Adrenal gland (tissue), 12 donors: ENCODE data around the gene CACNA1D. TPM values are rescaled to one million over a fixed set of nuclear protein-coding genes. Genes with fewer than 3 reads are reported as not detected.

Experiments used
- DNase-seq, 7 donors: peaks; one replicate each; pipeline ENCODE4 v3.0.0-alpha.2; 2019 to 2020
- H3K27ac ChIP-seq, 5 donors: fragments of 200-600 bp; sonication (generic) in 4 of 5; 1 replicate in 3 of 5; 2 replicates in 2 of 5; pipeline versions ENCODE4 v1.5.1 to v1.8.0; 2016 to 2020; ENCODE audit warnings: mild to moderate bottlenecking in 1 of 5
- H3K27me3 ChIP-seq: fragments of 200-600 bp; 2 replicates; pipeline ENCODE4 v1.8.0; 2021
- H3K36me3 ChIP-seq, 2 donors: fragments of 200-600 bp; replicated peaks in 1 of 2; 1 replicate in 1 of 2; 2 replicates in 1 of 2; pipeline versions ENCODE4 v1.5.1 to v1.8.0; 2018 to 2022
- H3K4me1 ChIP-seq, 2 donors: fragments of 200-600 bp; replicated peaks in 1 of 2; 1 replicate in 1 of 2; 2 replicates in 1 of 2; pipeline versions ENCODE4 v1.5.1 to v1.8.0; 2018 to 2021
- H3K4me3 ChIP-seq, 4 donors: fragments of 200-600 bp; sonication (generic) in 3 of 4; one replicate each; pipeline ENCODE4 v1.5.1; 2016 to 2018
- H3K9me3 ChIP-seq, 3 donors: fragments of 200-600 bp; sonication (generic) in 1 of 3; replicated peaks in 1 of 3; 1 replicate in 2 of 3; 2 replicates in 1 of 3; pipeline versions ENCODE4 v1.5.1 to v1.8.0; 2016 to 2021
- CTCF ChIP-seq, 6 experiments: fragments of 450-650 bp in 4 of 6; fragments of 200-600 bp in 2 of 6; sonication (generic) in 1 of 6; IDR thresholded peaks; 1 replicate in 5 of 6; 2 replicates in 1 of 6; pipeline versions ENCODE4 v1.5.1 to v1.8.0; 2016 to 2021; ENCODE audit warnings: antibody characterized with exemption in 6 of 6, mild to moderate bottlenecking in 2 of 6, moderate library complexity in 1 of 6
- POLR2A ChIP-seq, 2 donors: fragments of 450-650 bp; IDR thresholded peaks; one replicate each; pipeline ENCODE4 v1.6.1; 2017; ENCODE audit warnings: antibody characterized with exemption in 2 of 2, mild to moderate bottlenecking in 2 of 2, moderate library complexity in 1 of 2
- WGBS, 4 donors: extraction: QIAGEN DNeasy Blood & Tissue Kit in 2 of 4; methylation state at CpG; one replicate each; pipeline versions ENCODE4 v1.1.5 to v1.1.7; 2013 to 2017; 5-methylcytosine and 5-hydroxymethylcytosine counted together
- intact Hi-C, 2 donors: fragments of 100-400 bp; cut with DNase I; formaldehyde crosslinking; loops; one replicate each; pipeline versions ENCODE4 v1.14.1 to v1.15.0; 2022 to 2023
- polyA plus RNA-seq, 3 donors: library from polyadenylated mRNA; stranded (reverse); fragments of 200-250 nt in 2 of 3; fragments of 350-450 nt in 1 of 3; fragmentation: Illumina TruSeq in 1 of 3; extraction: RNeasy Lipid Tissue Mini Kit (QIAGEN cat#74804) in 1 of 3; gene quantifications; one replicate each; pipeline ENCODE4 v1.2.3, GENCODE V29; 2013 to 2014
- total RNA-seq, 9 donors: library from RNA; depleted of rRNA in 4 of 9; stranded (reverse); fragments of >200 nt in 4 of 9; fragments of 120-200 nt in 1 of 9; fragmentation: NEBNext Ultra II Directional in 1 of 9; extraction: Animal tissue kit (Norgen Biotek cat#: 25700) in 1 of 9; gene quantifications; one replicate each; pipeline versions ENCODE4 v1.1.0 to v1.2.4, GENCODE V29; 2013 to 2023
- donor health status: healthy with polysubstance abuse.
- donor health status: Bipolar disorder and iron deficiency.
- donor health status: DM: yes; HTN: yes; CAD: no.
- donor health status: DM: no; HTN: no; CAD: no.
- donor health status: DM: no; HTN: no; CAD: no.
- donor health status: DM: yes; HTN: yes; CAD: no.

CACNA1D gene
- total and polyA plus RNA-seq, 12 donors, result 25.8 to 111 (median 63.0) TPM

- Histone ChIP-seq H3K27me3 (no peaks in the 10 kb centered on the region), H3K4me1 (no peaks in the 10 kb centered on the region), H3K36me3 (peaks cover 0 to 58% of the 10 kb centered on the region in 2 donors), H3K4me3 (no peak overlapping the region), H3K27ac (peak overlapping the region in 1 of 5 donors; percentile 65), H3K9me3 (no peaks in the 10 kb centered on the region)
- WGBS, 4 donors, result 70 to 78% (median 75%) methylated on average over 8 of the region's 8 CpGs
- intact Hi-C loops, result no loop called here
- no peak for TF ChIP-seq CTCF (IDR thresholded peaks at IDR 0.05)
- no peak for TF ChIP-seq POLR2A (IDR thresholded peaks at IDR 0.05)
- DNase-seq, result no peak
Observed at GRCh38 chr3:53748512-53749271, 254.3 kb downstream of the CACNA1D start.

GRCh38 chr3:53749448-53749847 lies 255.0 kb downstream of the CACNA1D start:
- intact Hi-C loops, result no loop called here
- Histone ChIP-seq H3K27me3 (no peaks in the 10 kb centered on the region), H3K36me3 (peaks cover 0 to 58% of the 10 kb centered on the region in 2 donors), H3K4me1 (no peaks in the 10 kb centered on the region), H3K9me3 (no peaks in the 10 kb centered on the region), H3K4me3 (no peak overlapping the region), H3K27ac (peak overlapping the region in 1 of 5 donors; percentile 65)
- DNase-seq, result no peak
- no peak for TF ChIP-seq POLR2A (IDR thresholded peaks at IDR 0.05)
- no peak for TF ChIP-seq CTCF (IDR thresholded peaks at IDR 0.05)
- 78 to 89% (median 85%) methylated on average over 4 to 5 of the region's 5 CpGs for WGBS, 4 donors

- WGBS, 4 donors, result 80 to 87% (median 85%) methylated on average over 9 to 17 of the region's 17 CpGs
- intact Hi-C loops, result no loop called here
- Histone ChIP-seq H3K36me3 (peaks cover 0 to 59% of the 10 kb centered on the region in 2 donors), H3K4me3 (no peak overlapping the region), H3K9me3 (no peaks in the 10 kb centered on the region), H3K27me3 (no peaks in the 10 kb centered on the region), H3K4me1 (no peaks in the 10 kb centered on the region), H3K27ac (no peak overlapping the region)
- no peak for TF ChIP-seq POLR2A (IDR thresholded peaks at IDR 0.05)
- no peak for TF ChIP-seq CTCF (IDR thresholded peaks at IDR 0.05)
- DNase-seq, result no peak
Observed at GRCh38 chr3:53750253-53751210, 256.1 kb downstream of the CACNA1D start.

GRCh38 chr3:53753518-53754183 lies 259.2 kb downstream of the CACNA1D start:
- Histone ChIP-seq H3K27ac (peak overlapping the region in 1 of 5 donors; percentile 55), H3K9me3 (no peaks in the 10 kb centered on the region), H3K36me3 (peaks cover 0 to 34% of the 10 kb centered on the region in 2 donors), H3K27me3 (no peaks in the 10 kb centered on the region), H3K4me3 (no peak overlapping the region), H3K4me1 (no peaks in the 10 kb centered on the region)
- 76 to 85% (median 80%) methylated on average over 9 of the region's 9 CpGs for WGBS, 4 donors
- intact Hi-C loops, result no loop called here
- TF ChIP-seq CTCF (IDR thresholded peaks at IDR 0.05) (no peak), POLR2A (IDR thresholded peaks at IDR 0.05) (no peak)
- no peak for DNase-seq
